Measurements from ENCODE around the gene SIAH1. TPM values are rescaled to one million over a fixed set of nuclear protein-coding genes. Genes with fewer than 3 reads are reported as not detected.
A peak's percentile ranks its signal among the peaks of the same experiment; 100 is the strongest.

The SIAH1 gene
- total and polyA plus RNA-seq, 9 of the 15 experiments (the other 6 are each of a cell fraction or from before 2014, with no cell fraction given), result 4.1 to 14.3 (median 12.5) TPM

GRCh38 chr16:48409839-48410632 lies 24.8 kb upstream of the SIAH1 start (continued):
- TF ChIP-seq, protein P1, sequence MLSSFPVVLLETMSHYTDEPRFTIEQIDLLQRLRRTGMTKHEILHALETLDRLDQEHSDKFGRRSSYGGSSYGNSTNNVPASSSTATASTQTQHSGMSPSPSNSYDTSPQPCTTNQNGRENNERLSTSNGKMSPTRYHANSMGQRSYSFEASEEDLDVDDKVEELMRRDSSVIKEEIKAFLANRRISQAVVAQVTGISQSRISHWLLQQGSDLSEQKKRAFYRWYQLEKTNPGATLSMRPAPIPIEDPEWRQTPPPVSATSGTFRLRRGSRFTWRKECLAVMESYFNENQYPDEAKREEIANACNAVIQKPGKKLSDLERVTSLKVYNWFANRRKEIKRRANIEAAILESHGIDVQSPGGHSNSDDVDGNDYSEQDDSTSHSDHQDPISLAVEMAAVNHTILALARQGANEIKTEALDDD (IDR thresholded peaks at IDR 0.05), result peak; percentile 80
- 0 out of 2 replicates have a peak, but pooled peaks have one; percentile 15 for TF ChIP-seq TCF3 (CRISPR knock-in tag; IDR thresholded peaks at IDR 0.05)
- TF ChIP-seq, protein P2, sequence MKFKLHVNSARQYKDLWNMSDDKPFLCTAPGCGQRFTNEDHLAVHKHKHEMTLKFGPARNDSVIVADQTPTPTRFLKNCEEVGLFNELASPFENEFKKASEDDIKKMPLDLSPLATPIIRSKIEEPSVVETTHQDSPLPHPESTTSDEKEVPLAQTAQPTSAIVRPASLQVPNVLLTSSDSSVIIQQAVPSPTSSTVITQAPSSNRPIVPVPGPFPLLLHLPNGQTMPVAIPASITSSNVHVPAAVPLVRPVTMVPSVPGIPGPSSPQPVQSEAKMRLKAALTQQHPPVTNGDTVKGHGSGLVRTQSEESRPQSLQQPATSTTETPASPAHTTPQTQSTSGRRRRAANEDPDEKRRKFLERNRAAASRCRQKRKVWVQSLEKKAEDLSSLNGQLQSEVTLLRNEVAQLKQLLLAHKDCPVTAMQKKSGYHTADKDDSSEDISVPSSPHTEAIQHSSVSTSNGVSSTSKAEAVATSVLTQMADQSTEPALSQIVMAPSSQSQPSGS (CRISPR knock-in tag; IDR thresholded peaks at IDR 0.05), result no peak
- 0 out of 2 replicates have a peak, but pooled peaks have one; percentile 19 for TF ChIP-seq CBFA2T2 (conservative IDR thresholded peaks at IDR 0.05)
- no peak for TF ChIP-seq NR2C2 (CRISPR knock-in tag; IDR thresholded peaks at IDR 0.05)
- TF ChIP-seq NR2C2 (tag; IDR thresholded peaks at IDR 0.05), result peak; percentile 77; the same call in 1 of the 2 replicates
- TF ChIP-seq ARID1B (IDR thresholded peaks at IDR 0.05), result peak; percentile 75
- TF ChIP-seq JUND (IDR thresholded peaks at IDR 0.05; ENCODE audit: borderline replicate concordance, low read depth, low read length), result peak; percentile 98
- TF ChIP-seq JUND (tag; IDR thresholded peaks at IDR 0.05; ENCODE audit: borderline replicate concordance, low read depth, low read length), result peak; percentile 97
- peak; percentile 53 for TF ChIP-seq FOS (IDR thresholded peaks at IDR 0.05; ENCODE audit: extremely low read depth, insufficient read length)
- no peak for TF ChIP-seq ESRRA (IDR thresholded peaks at IDR 0.05; ENCODE audit: borderline replicate concordance, low read depth)
- TF ChIP-seq CEBPG (CRISPR knock-in tag; IDR thresholded peaks at IDR 0.05), result 0 out of 2 replicates have a peak, but pooled peaks have one; percentile 38
- peak; percentile 72 to 78 for TF ChIP-seq CEBPG (tag; conservative IDR thresholded peaks at IDR 0.05 in 1 of 2, IDR thresholded peaks at IDR 0.05 in 1 of 2)
- TF ChIP-seq JUN (IDR thresholded peaks at IDR 0.05; ENCODE audit: borderline replicate concordance, low read depth, low read length), result peak; percentile 93
- no peak for TF ChIP-seq JUN (CRISPR knock-in tag; IDR thresholded peaks at IDR 0.05; ENCODE audit: borderline replicate concordance)
- TF ChIP-seq TEAD4 (IDR thresholded peaks at IDR 0.05; ENCODE audit: low read length), result peak; percentile 39; the same call in 1 of the 2 replicates
- TF ChIP-seq TEAD4 (CRISPR knock-in tag; IDR thresholded peaks at IDR 0.05; ENCODE audit: borderline replicate concordance), result no peak
- no peak for TF ChIP-seq PHTF2 (CRISPR knock-in tag; IDR thresholded peaks at IDR 0.05)
- peak; percentile 32; the same call in 1 of the 2 replicates for TF ChIP-seq L3MBTL2 (IDR thresholded peaks at IDR 0.05)
- peak; percentile 30; the same call in 1 of the 2 replicates for TF ChIP-seq NFE2 (IDR thresholded peaks at IDR 0.05; ENCODE audit: low read depth)
- no peak for TF ChIP-seq RAD21 (CRISPR knock-in tag; conservative IDR thresholded peaks at IDR 0.05 in 1 of 2, IDR thresholded peaks at IDR 0.05 in 1 of 2)
- TF ChIP-seq HDAC2 (IDR thresholded peaks at IDR 0.05), result peak; percentile 77
- 0 out of 2 replicates have a peak, but pooled peaks have one; percentile 38 for TF ChIP-seq ZNF766 (CRISPR knock-in tag; conservative IDR thresholded peaks at IDR 0.05)
- peak; percentile 24; the same call in 1 of the 2 replicates for TF ChIP-seq MAFF (IDR thresholded peaks at IDR 0.05; ENCODE audit: low read length)
- TF ChIP-seq, protein P3, sequence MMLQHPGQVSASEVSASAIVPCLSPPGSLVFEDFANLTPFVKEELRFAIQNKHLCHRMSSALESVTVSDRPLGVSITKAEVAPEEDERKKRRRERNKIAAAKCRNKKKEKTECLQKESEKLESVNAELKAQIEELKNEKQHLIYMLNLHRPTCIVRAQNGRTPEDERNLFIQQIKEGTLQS (IDR thresholded peaks at IDR 0.05), result peak; percentile 93
- TF ChIP-seq, protein P3 (CRISPR knock-in tag; conservative IDR thresholded peaks at IDR 0.05), result peak; percentile 55; the same call in 1 of the 2 replicates
- TF ChIP-seq CCAR2 (IDR thresholded peaks at IDR 0.05; ENCODE audit: low read depth, low read length), result no peak

Data from K562 (cell line).